ENCODE measurements around the gene DDX17. TPM values are rescaled to one million over a fixed set of nuclear protein-coding genes. Genes with fewer than 3 reads are reported as not detected.

DDX17 gene
- total and polyA plus RNA-seq, 2 of the 4 experiments (the other 2 are of a cell fraction): 240 to 371 TPM

- H3K23ac ChIP-seq (ENCODE audit: low read depth, low read length): no peak overlapping the region
- no peak overlapping the region for H4K8ac ChIP-seq (ENCODE audit: low read depth in 2 of 2, low read length in 2 of 2)
- no peak overlapping the region for H2BK120ac ChIP-seq (ENCODE audit: low read depth, low read length)
- H3K4me3 ChIP-seq (ENCODE audit: insufficient read depth, low read depth, low read length): no peak overlapping the region
- H3K36me3 ChIP-seq (ENCODE audit: control insufficient read depth, insufficient read depth, low read length): no peaks in the 10 kb centered on the region
- ChIA-PET CTCF (no interaction called here), POLR2A (ENCODE audit: unreplicated experiment) (no interaction called here)
- no peak overlapping the region for H3K4ac ChIP-seq (ENCODE audit: low read depth, low read length)
- dilution Hi-C loops (cut with HindIII; ENCODE audit: low sequenced_read_pairs, unreplicated experiment): no loop called here
- no peak overlapping the region for H3K9ac ChIP-seq (ENCODE audit: low read depth, low read length)
- no peak overlapping the region for H3K4me2 ChIP-seq (ENCODE audit: low read depth, low read length)
- no peak for TF ChIP-seq MAZ (IDR thresholded peaks at IDR 0.05; ENCODE audit: borderline replicate concordance, low read depth, low read length)
- no peak for TF ChIP-seq CHD1 (IDR thresholded peaks at IDR 0.05; ENCODE audit: low read depth, low read length)
- TF ChIP-seq, protein P1, sequence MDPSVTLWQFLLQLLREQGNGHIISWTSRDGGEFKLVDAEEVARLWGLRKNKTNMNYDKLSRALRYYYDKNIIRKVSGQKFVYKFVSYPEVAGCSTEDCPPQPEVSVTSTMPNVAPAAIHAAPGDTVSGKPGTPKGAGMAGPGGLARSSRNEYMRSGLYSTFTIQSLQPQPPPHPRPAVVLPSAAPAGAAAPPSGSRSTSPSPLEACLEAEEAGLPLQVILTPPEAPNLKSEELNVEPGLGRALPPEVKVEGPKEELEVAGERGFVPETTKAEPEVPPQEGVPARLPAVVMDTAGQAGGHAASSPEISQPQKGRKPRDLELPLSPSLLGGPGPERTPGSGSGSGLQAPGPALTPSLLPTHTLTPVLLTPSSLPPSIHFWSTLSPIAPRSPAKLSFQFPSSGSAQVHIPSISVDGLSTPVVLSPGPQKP (IDR thresholded peaks at IDR 0.05; ENCODE audit: borderline replicate concordance, low read depth, low read length): no peak
- TF ChIP-seq FOS (IDR thresholded peaks at IDR 0.05; ENCODE audit: low read depth, low read length): no peak
- TF ChIP-seq NFE2L2 (IDR thresholded peaks at IDR 0.05; ENCODE audit: low read depth, low read length): no peak
- no peak for TF ChIP-seq MAFK (IDR thresholded peaks at IDR 0.05; ENCODE audit: low read depth, low read length)
- no peak overlapping the region for H2AK5ac ChIP-seq (ENCODE audit: low read depth, low read length)
- H2BK5ac ChIP-seq (ENCODE audit: low read depth, low read length, poor library complexity, severe bottlenecking): no peak overlapping the region
- H2AK9ac ChIP-seq (replicated peaks; ENCODE audit: low read depth, low read length, poor library complexity): no peak overlapping the region
- H2BK20ac ChIP-seq (ENCODE audit: low read depth, low read length): no peak overlapping the region
- intact Hi-C loops (cut with micrococcal nuclease): no loop called here
- no peak overlapping the region for H2AFZ ChIP-seq (replicated peaks; ENCODE audit: low read length, poor library complexity)
- no peak overlapping the region for H3K14ac ChIP-seq (replicated peaks; ENCODE audit: low read depth, low read length)
- H3K27ac ChIP-seq (ENCODE audit: insufficient read depth, low read length): no peak overlapping the region
- no peak overlapping the region for H4K91ac ChIP-seq (ENCODE audit: insufficient read depth, low read depth, low read length)
- H3K9me1 ChIP-seq (ENCODE audit: insufficient read depth, low read length): no peaks in the 10 kb centered on the region
- peaks cover 2% of the 10 kb centered on the region; the same call in 1 of the 2 replicates for H3K27me3 ChIP-seq (ENCODE audit: control insufficient read depth, insufficient read depth, low read length)
- H3K56ac ChIP-seq (ENCODE audit: extremely low read depth, insufficient read depth, low read length): no peak overlapping the region
- in situ Hi-C loops (cut with MboI; ENCODE audit: low sequenced_read_pairs): no loop called here
- no peaks in the 10 kb centered on the region for H3K9me3 ChIP-seq (ENCODE audit: control insufficient read depth, insufficient read depth, low read length)
- no peak overlapping the region for H4K5ac ChIP-seq (ENCODE audit: low read depth, low read length)
- H3K4me1 ChIP-seq (ENCODE audit: control insufficient read depth, insufficient read depth, low read length): no peaks in the 10 kb centered on the region
- WGBS, 2 experiments (ENCODE audit: extremely low coverage in 2 of 2, insufficient read length in 1 of 2): no CpG with 5 or more reads among the region's 4 CpGs
- no peaks in the 10 kb centered on the region for H4K20me1 ChIP-seq (ENCODE audit: insufficient read depth, low read length)
- ATAC-seq (ENCODE audit: low read depth): no peak
- H2BK15ac ChIP-seq (ENCODE audit: low read depth, low read length): no peak overlapping the region
- no TSS peak for BruUV-seq (replicated peaks)
- H3K79me1 ChIP-seq (ENCODE audit: low read depth in 1 of 2, low read length in 2 of 2): no peaks in the 10 kb centered on the region
- H3K18ac ChIP-seq (ENCODE audit: low read depth, low read length): no peak overlapping the region
- no peak for DNase-seq
Measured at GRCh38 chr22:38531251-38531938, 25.3 kb upstream of the DDX17 start.
